Activated T-cell treated with anti-CD3 and anti-CD28 coated beads, Interleukin-2, amount 50 U/mL, for 24 hours (primary cell): ENCODE data around the gene LAIR1.

ENCODE experiments used
- DNase-seq: peaks from one replicate; pipeline ENCODE4 v3.0.0-alpha.2; 2020
- H3K27ac Mint-ChIP-seq: 2 replicates; pipeline ENCODE4 v1.8.0; 2020; ENCODE audit warnings: mild to moderate bottlenecking, mixed read lengths
- H3K27me3 Mint-ChIP-seq: 2 replicates; pipeline ENCODE4 v1.8.0; 2020; ENCODE audit warnings: mixed read lengths
- H3K36me3 Mint-ChIP-seq: 2 replicates; pipeline ENCODE4 v1.8.0; 2020; ENCODE audit warnings: low read depth, mixed read lengths
- H3K4me1 Mint-ChIP-seq: 2 replicates; pipeline ENCODE4 v1.8.0; 2020; ENCODE audit warnings: low read depth, mixed read lengths
- H3K4me3 Mint-ChIP-seq: 2 replicates; pipeline ENCODE4 v1.8.0; 2020; ENCODE audit warnings: mild to moderate bottlenecking, moderate library complexity, mixed read lengths
- H3K9me3 Mint-ChIP-seq: 2 replicates; pipeline ENCODE4 v1.8.0; 2020; ENCODE audit warnings: mixed read lengths

LAIR1 gene

GRCh38 chr19:54309811-54310210 lies 54.9 kb downstream of the LAIR1 start:
- no peak overlapping the region for H3K4me3 Mint-ChIP-seq
- DNase-seq: no peak
- H3K9me3 Mint-ChIP-seq: no peaks in the 10 kb centered on the region
- no peak overlapping the region for H3K27ac Mint-ChIP-seq
- no peaks in the 10 kb centered on the region for H3K36me3 Mint-ChIP-seq
- peaks cover 4% of the 10 kb centered on the region for H3K4me1 Mint-ChIP-seq
- peaks cover 33% of the 10 kb centered on the region for H3K27me3 Mint-ChIP-seq

GRCh38 chr19:54307389-54308020 lies 57.2 kb downstream of the LAIR1 start:
- DNase-seq: no peak
- Mint-ChIP-seq H3K4me1 (peaks cover 14% of the 10 kb centered on the region), H3K27ac (no peak overlapping the region), H3K9me3 (no peaks in the 10 kb centered on the region), H3K4me3 (no peak overlapping the region), H3K27me3 (peaks cover 27% of the 10 kb centered on the region), H3K36me3 (no peaks in the 10 kb centered on the region)

- no peak for DNase-seq
- Mint-ChIP-seq H3K4me1 (peaks cover 14% of the 10 kb centered on the region), H3K27ac (no peak overlapping the region), H3K9me3 (no peaks in the 10 kb centered on the region), H3K4me3 (no peak overlapping the region), H3K27me3 (peaks cover 15% of the 10 kb centered on the region), H3K36me3 (no peaks in the 10 kb centered on the region)
Measured at GRCh38 chr19:54305141-54305540, 59.6 kb downstream of the LAIR1 start.

- H3K27ac Mint-ChIP-seq: no peak overlapping the region
Measured at GRCh38 chr19:54302257-54302656, 62.5 kb downstream of the LAIR1 start.

More at GRCh38 chr19:54302257-54302656, 62.5 kb downstream of the LAIR1 start:
- H3K36me3 Mint-ChIP-seq: no peaks in the 10 kb centered on the region
- H3K27me3 Mint-ChIP-seq: peaks cover 18% of the 10 kb centered on the region
- no peak for DNase-seq
- H3K4me1 Mint-ChIP-seq: peaks cover 14% of the 10 kb centered on the region
- H3K9me3 Mint-ChIP-seq: no peaks in the 10 kb centered on the region
- H3K4me3 Mint-ChIP-seq: no peak overlapping the region
